ENCODE data around the gene RAB38. TPM values are rescaled to one million over a fixed set of nuclear protein-coding genes. Genes with fewer than 3 reads are reported as not detected.

Gene RAB38
- total RNA-seq, 1 experiment from 2014 or later, result not detected

- H3K9me2 ChIP-seq (replicated peaks; ENCODE audit: low read length), result no peaks in the 10 kb centered on the region
- DNase-seq (no peak), ATAC-seq (no peak)
- no peaks in the 10 kb centered on the region for H3K79me2 ChIP-seq (ENCODE audit: low read length)
- intact Hi-C loops (cut with micrococcal nuclease), result no loop called here
- ChIA-PET CTCF (no interaction called here), POLR2A (ENCODE audit: unreplicated experiment) (no interaction called here)
- no peaks in the 10 kb centered on the region for H3F3A ChIP-seq (ENCODE audit: low read length, unreplicated experiment)
- TF ChIP-seq CTCF (conservative IDR thresholded peaks at IDR 0.05; ENCODE audit: low read depth, low read length) (no peak), EZH2 (IDR thresholded peaks at IDR 0.05; ENCODE audit: low read length, unreplicated experiment) (no peak), EZH2phosphoT487 (IDR thresholded peaks at IDR 0.05; ENCODE audit: borderline replicate concordance, low read length) (no peak)
- no peaks in the 10 kb centered on the region for H3K27me3 ChIP-seq (ENCODE audit: low read length)
- no peak overlapping the region for H3K9ac ChIP-seq (ENCODE audit: low read length)
- H3K4me1 ChIP-seq (ENCODE audit: insufficient read depth, low read length), result no peaks in the 10 kb centered on the region
- H4K20me1 ChIP-seq (ENCODE audit: low read length), result no peaks in the 10 kb centered on the region
- H3K4me2 ChIP-seq (ENCODE audit: low read length), result no peak overlapping the region
- H3K4me3 ChIP-seq (ENCODE audit: low read length), result no peak overlapping the region
- no peaks in the 10 kb centered on the region for H3K9me3 ChIP-seq (ENCODE audit: low read length)
- no peaks in the 10 kb centered on the region for H3K36me3 ChIP-seq (ENCODE audit: low read depth, low read length)
- no peak overlapping the region for H2AFZ ChIP-seq (ENCODE audit: low read length)
- BruUV-seq (replicated peaks), result no TSS peak
- no peak overlapping the region for H3K27ac ChIP-seq (ENCODE audit: low read length)
Observed at GRCh38 chr11:88152381-88152780, 22.9 kb downstream of the RAB38 start.

GRCh38 chr11:88151709-88152265, 23.5 kb downstream of the RAB38 start:
- no peak overlapping the region for H3K4me2 ChIP-seq (ENCODE audit: low read length)
- no peak overlapping the region for H3K27ac ChIP-seq (ENCODE audit: low read length)
- POLR2A ChIA-PET (ENCODE audit: unreplicated experiment), result no interaction called here
- H3K9ac ChIP-seq (ENCODE audit: low read length), result no peak overlapping the region
- H3K36me3 ChIP-seq (ENCODE audit: low read depth, low read length), result no peaks in the 10 kb centered on the region
- H3F3A ChIP-seq (ENCODE audit: low read length, unreplicated experiment), result no peaks in the 10 kb centered on the region
- intact Hi-C loops (cut with micrococcal nuclease), result no loop called here
- no peaks in the 10 kb centered on the region for H4K20me1 ChIP-seq (ENCODE audit: low read length)
- no TSS peak for BruUV-seq (replicated peaks)
- no peak for ATAC-seq
- CTCF ChIA-PET, result no interaction called here
- no peaks in the 10 kb centered on the region for H3K4me1 ChIP-seq (ENCODE audit: insufficient read depth, low read length)
- no peaks in the 10 kb centered on the region for H3K9me3 ChIP-seq (ENCODE audit: low read length)
- no peak overlapping the region for H3K4me3 ChIP-seq (ENCODE audit: low read length)
- H2AFZ ChIP-seq (ENCODE audit: low read length), result no peak overlapping the region
- no peaks in the 10 kb centered on the region for H3K9me2 ChIP-seq (replicated peaks; ENCODE audit: low read length)
- no peaks in the 10 kb centered on the region for H3K27me3 ChIP-seq (ENCODE audit: low read length)
- no peak for DNase-seq
- TF ChIP-seq EZH2phosphoT487 (IDR thresholded peaks at IDR 0.05; ENCODE audit: borderline replicate concordance, low read length) (no peak), CTCF (conservative IDR thresholded peaks at IDR 0.05; ENCODE audit: low read depth, low read length) (no peak), EZH2 (IDR thresholded peaks at IDR 0.05; ENCODE audit: low read length, unreplicated experiment) (no peak)
- no peaks in the 10 kb centered on the region for H3K79me2 ChIP-seq (ENCODE audit: low read length)

DNA sequence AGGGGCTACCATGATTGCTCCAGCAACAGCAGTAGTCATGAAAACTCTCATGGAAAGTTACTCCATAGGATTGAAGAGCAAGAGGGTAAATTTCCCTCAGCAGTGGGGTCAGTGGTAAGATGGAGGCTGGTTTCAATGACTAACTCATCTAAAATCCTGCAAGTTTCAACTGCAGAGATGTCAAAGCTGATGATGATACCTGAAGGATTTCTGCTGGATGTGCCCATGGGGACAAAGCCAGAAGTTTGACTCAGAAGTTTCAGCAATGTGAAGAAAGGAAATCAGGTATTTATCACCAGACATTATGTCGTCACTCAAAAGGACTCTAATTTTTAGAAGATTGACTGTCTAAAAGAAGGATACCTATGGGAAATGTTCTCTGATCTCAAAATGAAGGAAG, 29.1 kb downstream of the RAB38 start:
- no peak overlapping the region for H3K4me3 ChIP-seq (ENCODE audit: low read length)
- H3K79me2 ChIP-seq (ENCODE audit: low read length), result no peaks in the 10 kb centered on the region
- no peaks in the 10 kb centered on the region for H3K4me1 ChIP-seq (ENCODE audit: insufficient read depth, low read length)
- no peaks in the 10 kb centered on the region for H3K36me3 ChIP-seq (ENCODE audit: low read depth, low read length)
- H4K20me1 ChIP-seq (ENCODE audit: low read length), result no peaks in the 10 kb centered on the region
- H3K27ac ChIP-seq (ENCODE audit: low read length), result no peak overlapping the region
- H3K9ac ChIP-seq (ENCODE audit: low read length), result no peak overlapping the region
- H3K9me3 ChIP-seq (ENCODE audit: low read length), result no peaks in the 10 kb centered on the region
- DNase-seq, result no peak
- BruUV-seq (replicated peaks), result no TSS peak
- CTCF ChIA-PET, result interaction anchor here (0.6 kb wide), 1 partner anchor 261 kb away, joined by 6 read pairs; no protein-coding TSS in a partner anchor
- intact Hi-C loops (cut with micrococcal nuclease), result no loop called here
- H3K9me2 ChIP-seq (replicated peaks; ENCODE audit: low read length), result no peaks in the 10 kb centered on the region
- no peaks in the 10 kb centered on the region for H3K27me3 ChIP-seq (ENCODE audit: low read length)
- TF ChIP-seq EZH2 (IDR thresholded peaks at IDR 0.05; ENCODE audit: low read length, unreplicated experiment), result no peak
- TF ChIP-seq EZH2phosphoT487 (IDR thresholded peaks at IDR 0.05; ENCODE audit: borderline replicate concordance, low read length), result no peak
- no peak for TF ChIP-seq CTCF (conservative IDR thresholded peaks at IDR 0.05; ENCODE audit: low read depth, low read length)
- POLR2A ChIA-PET (ENCODE audit: unreplicated experiment), result no interaction called here
- H2AFZ ChIP-seq (ENCODE audit: low read length), result no peak overlapping the region
- no peaks in the 10 kb centered on the region for H3F3A ChIP-seq (ENCODE audit: low read length, unreplicated experiment)
- H3K4me2 ChIP-seq (ENCODE audit: low read length), result no peak overlapping the region
- no peak for ATAC-seq
